GM23338 (cell line): ENCODE results near the gene N4BP2. TPM values are rescaled to one million over a fixed set of nuclear protein-coding genes. Genes with fewer than 3 reads are reported as not detected.

Experiments used
- ATAC-seq: fragments of 200-7000 bp; cut with Tn5 transposase; 3 replicates; pipeline ENCODE4 v1.9.1; 2020
- DNase-seq: peaks from one replicate; pipeline ENCODE4 v3.0.0-alpha.2; 2015; ENCODE audit warnings: low spot score
- H2AFZ ChIP-seq: fragments of 200-600 bp; sonication (generic); 2 replicates; pipeline ENCODE4 v1.8.0; 2016; ENCODE audit warnings: antibody characterized with exemption, mild to moderate bottlenecking, moderate library complexity
- H3F3A ChIP-seq: fragments of 200-600 bp; sonication (generic); replicated peaks from 2 replicates; pipeline ENCODE4 v1.8.0; 2017; ENCODE audit warnings: antibody characterized with exemption, mixed run types, low read depth
- H3K27ac ChIP-seq: fragments of 200-600 bp; sonication (generic); 2 replicates; pipeline ENCODE4 v1.6.1; 2016; ENCODE audit warnings: low read depth
- H3K27me3 ChIP-seq: fragments of 200-600 bp; sonication (generic); 2 replicates; pipeline ENCODE4 v1.8.0; 2016; ENCODE audit warnings: mild to moderate bottlenecking, mixed run types, moderate library complexity; ENCODE audit not compliant: insufficient read depth
- H3K36me3 ChIP-seq: fragments of 200-600 bp; sonication (generic); 2 replicates; pipeline ENCODE4 v1.8.0; 2016; ENCODE audit warnings: mild to moderate bottlenecking; ENCODE audit not compliant: insufficient read depth
- H3K4me1 ChIP-seq: fragments of 200-600 bp; sonication (generic); 2 replicates; pipeline ENCODE4 v1.8.0; 2016; ENCODE audit warnings: mild to moderate bottlenecking, moderate library complexity; ENCODE audit not compliant: insufficient read depth
- H3K4me2 ChIP-seq: fragments of 200-600 bp; sonication (generic); 2 replicates; pipeline ENCODE4 v1.7.1; 2017; ENCODE audit warnings: mixed run types
- H3K4me3 ChIP-seq: fragments of 200-600 bp; sonication (generic); 2 replicates; pipeline ENCODE4 v1.6.1; 2016; ENCODE audit warnings: mixed run types
- H3K79me2 ChIP-seq: fragments of 200-600 bp; sonication (generic); replicated peaks from 2 replicates; pipeline ENCODE4 v1.8.0; 2017; ENCODE audit warnings: mild to moderate bottlenecking; ENCODE audit not compliant: insufficient read depth
- H3K9me2 ChIP-seq: fragments of 200-600 bp; sonication (generic); 2 replicates; pipeline ENCODE4 v1.8.0; 2017; ENCODE audit not compliant: insufficient read depth
- H4K20me1 ChIP-seq: fragments of 200-600 bp; sonication (generic); replicated peaks from 2 replicates; pipeline ENCODE4 v1.8.0; 2017; ENCODE audit warnings: mild to moderate bottlenecking; ENCODE audit not compliant: insufficient read depth
- H3K27ac Mint-ChIP-seq: 2 replicates; pipeline ENCODE4 v1.8.0; 2020; ENCODE audit warnings: inconsistent platforms, mild to moderate bottlenecking, moderate library complexity, mixed read lengths
- H3K27me3 Mint-ChIP-seq: 3 replicates; pipeline ENCODE4 v1.8.0; 2022; ENCODE audit warnings: low read depth, mild to moderate bottlenecking, moderate library complexity, mixed read lengths, inconsistent platforms; ENCODE audit not compliant: insufficient read depth, poor library complexity
- H3K36me3 Mint-ChIP-seq: 3 replicates; pipeline ENCODE4 v1.8.0; 2021; ENCODE audit warnings: low read depth, mild to moderate bottlenecking, inconsistent platforms, moderate library complexity, mixed read lengths
- H3K4me1 Mint-ChIP-seq: 3 replicates; pipeline ENCODE4 v1.8.0; 2020; ENCODE audit warnings: mild to moderate bottlenecking, inconsistent platforms, mixed read lengths
- H3K4me3 Mint-ChIP-seq: 3 replicates; pipeline ENCODE4 v1.8.0; 2021; ENCODE audit warnings: moderate library complexity, mild to moderate bottlenecking, inconsistent platforms, mixed read lengths
- H3K9me3 Mint-ChIP-seq: 3 replicates; pipeline ENCODE4 v1.8.0; 2020; ENCODE audit warnings: moderate library complexity, mild to moderate bottlenecking, inconsistent platforms, mixed read lengths
- CREB1 ChIP-seq: fragments of 250-450 bp; sonication (Bioruptor Pico); IDR thresholded peaks from 2 replicates; pipeline ENCODE4 v1.5.0; 2020; ENCODE audit warnings: low read depth, mild to moderate bottlenecking, moderate library complexity
- CTCF ChIP-seq, 2 experiments: fragments of 200-600 bp in 1 of 2; sonication (generic) in 1 of 2; conservative IDR thresholded peaks; 2 replicates each; pipeline versions ENCODE4 v1.5.1 to v1.6.1; 2016 to 2017; ENCODE audit warnings: antibody characterized with exemption in 2 of 2, low read depth in 2 of 2, mild to moderate bottlenecking in 2 of 2, moderate library complexity in 1 of 2
- JUNB ChIP-seq: IDR thresholded peaks from one replicate; pipeline ENCODE4 v1.6.1; 2016; ENCODE audit warnings: antibody characterized with exemption; ENCODE audit not compliant: unreplicated experiment
- POLR2AphosphoS5 ChIP-seq: IDR thresholded peaks from 2 replicates; pipeline ENCODE4 v1.6.1; 2016; ENCODE audit warnings: antibody characterized with exemption, low read depth
- REST ChIP-seq: IDR thresholded peaks from one replicate; pipeline ENCODE4 v1.6.1; 2018; ENCODE audit warnings: antibody characterized with exemption; ENCODE audit not compliant: unreplicated experiment
- ZNF462 ChIP-seq: fragments of 250-450 bp; sonication (Bioruptor Pico); IDR thresholded peaks from 2 replicates; pipeline ENCODE4 v1.5.0; 2020; ENCODE audit warnings: mild to moderate bottlenecking, moderate library complexity
- polyA plus RNA-seq: library from polyadenylated mRNA; unstranded; fragments of >200 nt; fragmentation: Nextera tagmentation; extraction: Ambion mirVana; gene quantifications from 2 replicates; pipeline ENCODE4 v1.2.1, GENCODE V29; 2016
- total RNA-seq: library from RNA; depleted of rRNA; stranded (reverse); fragments of >200 nt; shearing (Covaris generic); gene quantifications from 2 replicates; pipeline ENCODE4 v1.2.3, GENCODE V29; 2014

The N4BP2 gene
- total and polyA plus RNA-seq, 2 experiments from 2014 or later: 25.6 to 46.3 TPM

- ATAC-seq (no peak), DNase-seq (no peak)
- no peak overlapping the region for H2AFZ ChIP-seq
- no peak overlapping the region for H3K4me2 ChIP-seq
- no peak overlapping the region for H3K27ac ChIP-seq
- Mint-ChIP-seq H3K9me3 (no peaks in the 10 kb centered on the region; the same call in 2 of the 3 replicates), H3K36me3 (peaks cover 44% of the 10 kb centered on the region), H3K27ac (no peak overlapping the region), H3K4me3 (no peak overlapping the region), H3K27me3 (peaks cover 1% of the 10 kb centered on the region), H3K4me1 (no peaks in the 10 kb centered on the region)
- no peaks in the 10 kb centered on the region; the same call in none of the 2 replicates for H3K36me3 ChIP-seq
- H3K9me2 ChIP-seq: no peaks in the 10 kb centered on the region
- no peak overlapping the region for H3K4me3 ChIP-seq
- no peaks in the 10 kb centered on the region for H3F3A ChIP-seq
- H3K79me2 ChIP-seq: no peaks in the 10 kb centered on the region
- H3K4me1 ChIP-seq: no peaks in the 10 kb centered on the region
- no peaks in the 10 kb centered on the region for H3K27me3 ChIP-seq
- 0 out of 2 replicates have a peak, but pooled peaks cover 4% of the 10 kb centered on the region for H4K20me1 ChIP-seq
- TF ChIP-seq CTCF (conservative IDR thresholded peaks at IDR 0.05; ENCODE audit: low read depth in 2 of 2) (no peak), ZNF462 (CRISPR knock-in tag) (no peak), JUNB (no peak), POLR2AphosphoS5 (no peak), REST (no peak), CREB1 (CRISPR knock-in tag) (no peak)
Observed at GRCh38 chr4:40132816-40133215, 76.2 kb downstream of the N4BP2 start.
